GM12878 (cell line): Measurements from ENCODE around the gene SETD7. TPM values are rescaled to one million over a fixed set of nuclear protein-coding genes. Genes with fewer than 3 reads are reported as not detected.
A peak's percentile ranks its signal among the peaks of the same experiment; 100 is the strongest.

Experiments
- ATF3 ChIP-seq: IDR thresholded peaks from 2 replicates; pipeline ENCODE4 v1.6.1; 2011; ENCODE audit warnings: low read depth, mild to moderate bottlenecking, low read length, moderate library complexity, borderline replicate concordance; ENCODE audit errors: extremely low read depth
- BACH1 ChIP-seq: fragments of 450-650 bp; IDR thresholded peaks from 2 replicates; pipeline ENCODE4 v1.6.1; 2017; ENCODE audit warnings: mild to moderate bottlenecking, borderline replicate concordance
- BHLHE40 ChIP-seq, 2 experiments: fragments of 450-650 bp in 1 of 2; IDR thresholded peaks; 2 replicates each; pipeline ENCODE4 v1.6.1; 2011 to 2017; ENCODE audit warnings: low read depth in 2 of 2, borderline replicate concordance in 1 of 2, improper control_type of control experiment in 1 of 2, low read length in 1 of 2, mild to moderate bottlenecking in 1 of 2
- CBX5 ChIP-seq: sonication (generic); IDR thresholded peaks from 2 replicates; pipeline ENCODE4 v1.6.1; 2016; ENCODE audit warnings: low read depth, moderate library complexity, mild to moderate bottlenecking, inconsistent platforms
- E4F1 ChIP-seq: fragments of 450-650 bp; IDR thresholded peaks from 2 replicates; pipeline ENCODE4 v1.6.1; 2018; ENCODE audit warnings: borderline replicate concordance, mild to moderate bottlenecking; ENCODE audit not compliant: partially characterized antibody
- ETV6 ChIP-seq, 2 experiments: fragments of 450-650 bp in 1 of 2; IDR thresholded peaks in 1 of 2; conservative IDR thresholded peaks in 1 of 2; 2 replicates each; pipeline ENCODE4 v1.6.1; 2014; ENCODE audit warnings: antibody characterized with exemption in 1 of 2, borderline replicate concordance in 1 of 2, low read depth in 1 of 2, mild to moderate bottlenecking in 1 of 2, moderate library complexity in 1 of 2
- EZH2 ChIP-seq: IDR thresholded peaks from 2 replicates; pipeline ENCODE4 v1.6.1; 2012; ENCODE audit warnings: low read depth, mild to moderate bottlenecking, control low read depth, inconsistent platforms, low read length, borderline replicate concordance; ENCODE audit not compliant: control insufficient read depth
- GATAD2B ChIP-seq: fragments of 450-650 bp; conservative IDR thresholded peaks from 2 replicates; pipeline ENCODE4 v1.6.1; 2017; ENCODE audit warnings: low read depth, mild to moderate bottlenecking, moderate library complexity
- HCFC1 ChIP-seq: fragments of 150-350 bp; IDR thresholded peaks from 2 replicates; pipeline ENCODE4 v1.6.1; 2014; ENCODE audit warnings: low read length
- IKZF1 ChIP-seq: fragments of 450-650 bp; conservative IDR thresholded peaks from 2 replicates; pipeline ENCODE4 v1.6.1; 2017; ENCODE audit warnings: antibody characterized with exemption, mild to moderate bottlenecking
- IRF5 ChIP-seq: fragments of 450-650 bp; IDR thresholded peaks from 2 replicates; pipeline ENCODE4 v1.6.1; 2017; ENCODE audit warnings: borderline replicate concordance
- KLF5 ChIP-seq: fragments of 450-650 bp; IDR thresholded peaks from 2 replicates; pipeline ENCODE4 v1.6.1; 2014; ENCODE audit warnings: mild to moderate bottlenecking; ENCODE audit not compliant: partially characterized antibody
- MEF2A ChIP-seq: IDR thresholded peaks from 2 replicates; pipeline ENCODE4 v1.6.1; 2011; ENCODE audit warnings: low read depth, mild to moderate bottlenecking, low read length, moderate library complexity; ENCODE audit not compliant: insufficient read depth
- MLLT1 ChIP-seq: fragments of 450-650 bp; IDR thresholded peaks from 2 replicates; pipeline ENCODE4 v1.6.1; 2016; ENCODE audit warnings: mild to moderate bottlenecking
- NR2C2 ChIP-seq: IDR thresholded peaks from 2 replicates; pipeline ENCODE4 v1.6.1; 2011; ENCODE audit warnings: borderline replicate concordance, low read depth; ENCODE audit not compliant: control insufficient read depth, insufficient read length
- NR2F1 ChIP-seq: fragments of 450-650 bp; conservative IDR thresholded peaks from 2 replicates; pipeline ENCODE4 v1.6.1; 2017; ENCODE audit warnings: mild to moderate bottlenecking
- SMAD5 ChIP-seq: IDR thresholded peaks from 2 replicates; pipeline ENCODE4 v1.6.1; 2016; ENCODE audit warnings: antibody characterized with exemption, low read depth
- TAF1 ChIP-seq: IDR thresholded peaks from 2 replicates; pipeline ENCODE4 v1.6.1; 2011; ENCODE audit warnings: mild to moderate bottlenecking, low read depth, low read length, borderline replicate concordance
- TCF3 ChIP-seq: IDR thresholded peaks from 2 replicates; pipeline ENCODE4 v1.6.1; 2012; ENCODE audit warnings: low read depth, mild to moderate bottlenecking, low read length, borderline replicate concordance; ENCODE audit not compliant: insufficient read depth
- ZBED1 ChIP-seq: IDR thresholded peaks from 2 replicates; pipeline ENCODE4 v1.6.1; 2016; ENCODE audit warnings: borderline replicate concordance
- ZNF217 ChIP-seq: fragments of 450-650 bp; IDR thresholded peaks from 2 replicates; pipeline ENCODE4 v1.6.1; 2017; ENCODE audit warnings: antibody characterized with exemption, mild to moderate bottlenecking
- polyA plus RNA-seq, 11 experiments: library from polyadenylated mRNA; depleted of rRNA in 4 of 11; unstranded in 6 of 11; stranded (reverse) in 5 of 11; fragments of >200 nt; fragmentation: Nextera tagmentation in 4 of 11; fragmentation: Illumina TruSeq in 1 of 11; extraction: Ambion mirVana in 4 of 11; extraction: Trizol in 1 of 11; gene quantifications; 1 replicate in 1 of 11; 2 replicates in 10 of 11; pipeline versions ENCODE4 v1.2.1 to v1.2.3, GENCODE V29; 2011 to 2016; ENCODE audit warnings: inconsistent platforms in 2 of 11, missing spikeins in 2 of 11, low read depth in 1 of 11
- total RNA-seq, 4 experiments: library from RNA; depleted of rRNA in 3 of 4; stranded (reverse); fragments of >200 nt in 3 of 4; fragmentation: Illumina TruSeq in 1 of 4; extraction: Trizol in 1 of 4; gene quantifications; 2 replicates each; pipeline versions ENCODE4 v1.2.1 to v1.2.3, GENCODE V29; 2013 to 2021

The SETD7 gene
- total and polyA plus RNA-seq, 10 of the 15 experiments (the other 5 are each of a cell fraction or from before 2014, with no cell fraction given) = 0.03 to 0.82 (median 0.44) TPM

GRCh38 chr4:139453371-139454110 is 102.5 kb downstream of the SETD7 start (continued):
- TF ChIP-seq GATAD2B = peak; percentile 23; the same call in 1 of the 2 replicates
- TF ChIP-seq SMAD5 = peak; percentile 55; the same call in 1 of the 2 replicates
- peak; percentile 11 for TF ChIP-seq MLLT1
- no peak for TF ChIP-seq EZH2
- peak; percentile 17 for TF ChIP-seq E4F1
- peak; percentile 34; the same call in 1 of the 2 replicates for TF ChIP-seq TAF1
- TF ChIP-seq ZNF217 = 0 out of 2 replicates have a peak, but pooled peaks have one; percentile 0
- TF ChIP-seq CBX5 = 0 out of 2 replicates have a peak, but pooled peaks have one; percentile 36
- 0 out of 4 replicates have a peak, but pooled peaks of 1 of the 2 experiments have one; percentile 5 for TF ChIP-seq ETV6 (conservative IDR thresholded peaks at IDR 0.05 in 1 of 2, IDR thresholded peaks at IDR 0.05 in 1 of 2; ENCODE audit: borderline replicate concordance in 1 of 2, low read depth in 1 of 2)
- TF ChIP-seq HCFC1 = peak; percentile 33
- no peak for TF ChIP-seq ATF3
- TF ChIP-seq NR2C2 = no peak
- TF ChIP-seq MEF2A = 0 out of 2 replicates have a peak, but pooled peaks have one; percentile 6
- TF ChIP-seq BACH1 = peak; percentile 83; the same call in 1 of the 2 replicates
- TF ChIP-seq KLF5 = peak; percentile 78
- peak; percentile 62; the same call in 1 of the 2 replicates for TF ChIP-seq NR2F1
- 0 out of 2 replicates have a peak, but pooled peaks have one; percentile 7 for TF ChIP-seq ZBED1
- peak; percentile 29 to 67; a peak in 1 of 4 replicates for TF ChIP-seq BHLHE40 (IDR thresholded peaks at IDR 0.05; ENCODE audit: borderline replicate concordance in 1 of 2, low read depth in 2 of 2, low read length in 1 of 2)
- TF ChIP-seq IRF5 = peak; percentile 83
- no peak for TF ChIP-seq TCF3
- peak; percentile 98 for TF ChIP-seq IKZF1
